ENCODE measurements around the gene DRGX.

Gene DRGX

GRCh38 chr10:49381111-49381900 is 14.6 kb downstream of the DRGX start:
- no peak for DNase-seq

- no peak for DNase-seq
Observed at GRCh38 chr10:49379596-49380410, 16.1 kb downstream of the DRGX start.

- DNase-seq: no peak
Observed at GRCh38 chr10:49377256-49377655, 18.6 kb downstream of the DRGX start.

GRCh38 chr10:49375611-49376010 is 20.3 kb downstream of the DRGX start:
- DNase-seq: no peak

- DNase-seq: no peak
Observed at GRCh38 chr10:49374740-49375139, 21.1 kb downstream of the DRGX start.

- no peak for DNase-seq
Observed at GRCh38 chr10:49373361-49373760, 22.5 kb downstream of the DRGX start.

GRCh38 chr10:49371967-49372366 is 23.9 kb downstream of the DRGX start:
- no peak for DNase-seq

GRCh38 chr10:49370326-49371100 is 25.4 kb downstream of the DRGX start:
- DNase-seq: no peak

- DNase-seq: no peak
Observed at GRCh38 chr10:49369216-49370162, 26.4 kb downstream of the DRGX start.

- no peak for DNase-seq
Observed at GRCh38 chr10:49368256-49368655, 27.6 kb downstream of the DRGX start.

- no peak for DNase-seq
Observed at GRCh38 chr10:49367600-49367999, 28.3 kb downstream of the DRGX start.

GRCh38 chr10:49366460-49366859 is 29.4 kb downstream of the DRGX start:
- DNase-seq: no peak

- no peak for DNase-seq
Observed at GRCh38 chr10:49365675-49366415, 30.0 kb downstream of the DRGX start.

- DNase-seq: no peak
Observed at GRCh38 chr10:49365275-49365674, 30.6 kb downstream of the DRGX start.

- no peak for DNase-seq
Observed at GRCh38 chr10:49364747-49365146, 31.1 kb downstream of the DRGX start.

- DNase-seq: no peak
Observed at GRCh38 chr10:49364051-49364450, 31.8 kb downstream of the DRGX start.

- DNase-seq: no peak
Observed at GRCh38 chr10:49363309-49364031, 32.4 kb downstream of the DRGX start.

GRCh38 chr10:49362596-49363260 is 33.2 kb downstream of the DRGX start:
- DNase-seq: no peak

- DNase-seq: no peak
Observed at GRCh38 chr10:49361735-49362568, 33.9 kb downstream of the DRGX start.

All from activated CD4-positive, alpha-beta T cell treated with anti-CD3 and anti-CD28 coated beads, Interleukin-10, Interleukin-2, amounts not matched to agents 100 ng/mL and 50 ng/mL, durations not matched to agents 16 hours and 8 hours (primary cell).